ENCODE results near the gene TRIM44. TPM values are rescaled to one million over a fixed set of nuclear protein-coding genes. Genes with fewer than 3 reads are reported as not detected.

TRIM44 gene
- polyA plus RNA-seq, 1 donor (not counting 4 experiments of a cell fraction or from before 2014, with no cell fraction given) = 48.3 TPM

DNA sequence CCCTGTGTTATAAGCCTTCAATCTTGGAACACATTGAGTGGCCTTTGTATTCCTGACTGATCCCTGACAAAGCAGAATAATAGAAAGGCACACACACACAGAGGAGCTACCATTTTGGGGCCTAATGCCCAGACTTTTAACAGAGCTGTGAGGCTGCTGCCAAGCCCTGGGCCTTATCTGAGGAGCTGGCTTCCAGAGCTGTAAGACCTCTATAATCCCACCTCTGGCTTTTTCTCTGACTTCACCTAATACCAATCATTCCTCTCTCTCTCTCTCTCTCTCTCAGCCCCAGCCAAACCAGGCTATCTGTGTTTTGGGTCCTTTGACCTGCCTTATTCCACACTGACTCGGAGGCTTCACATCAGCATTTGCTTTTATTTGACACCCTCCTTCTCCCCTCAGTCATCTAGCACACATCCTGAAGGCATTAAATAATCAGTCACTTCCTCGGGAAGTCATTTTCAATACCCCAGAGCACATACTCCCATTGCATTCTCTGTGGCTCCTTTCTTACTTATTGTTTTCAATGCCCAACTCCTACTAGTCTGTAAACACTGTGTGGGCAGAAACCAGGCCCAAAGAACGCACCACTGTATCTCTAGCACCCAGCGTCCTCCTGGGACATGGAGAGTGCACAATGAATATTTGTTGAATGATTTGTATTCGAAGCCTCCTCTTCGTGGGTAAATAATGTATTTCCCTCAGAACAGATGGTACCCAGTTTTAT, 21.2 kb upstream of the TRIM44 start:
- no peak for DNase-seq (ENCODE audit: low read depth, low spot score)
- dilution Hi-C loops (cut with MboI; ENCODE audit: extremely low pct_ligation_motif_present, low sequenced_read_pairs) = no loop called here

DNA sequence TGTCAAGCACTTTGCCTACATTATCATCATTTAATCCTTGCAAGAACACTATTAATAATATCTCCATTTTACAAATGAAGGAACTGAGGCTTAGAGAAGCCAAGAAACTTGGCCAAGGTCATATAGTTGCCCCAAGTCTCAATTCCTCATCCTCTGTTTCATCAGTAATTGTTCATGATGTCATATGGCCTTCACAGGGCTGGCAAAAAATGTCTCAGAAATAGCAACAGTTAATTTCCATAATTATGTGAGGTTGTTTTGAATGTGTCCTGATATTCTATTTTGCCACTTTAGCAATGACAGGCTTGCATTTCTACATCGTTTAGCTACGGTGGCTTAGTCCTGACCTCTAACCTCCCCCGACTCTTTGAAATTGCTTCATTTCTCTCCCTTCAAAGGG, 20.6 kb upstream of the TRIM44 start:
- dilution Hi-C loops (cut with MboI; ENCODE audit: extremely low pct_ligation_motif_present, low sequenced_read_pairs) = no loop called here
- FAIRE-seq (no peak), DNase-seq (ENCODE audit: low read depth, low spot score) (no peak)
- Histone ChIP-seq H3K9me1 (ENCODE audit: control insufficient read depth, extremely low read depth, insufficient read depth, low read length) (no peaks in the 10 kb centered on the region), H4K20me1 (ENCODE audit: control insufficient read depth, extremely low read depth, insufficient read depth, low read length) (no peaks in the 10 kb centered on the region), H3K4me3 (ENCODE audit: control insufficient read depth in 2 of 3, extremely low read depth in 1 of 3, insufficient read depth in 2 of 3, low read depth in 1 of 3, low read length in 3 of 3) (no peak overlapping the region), H3K79me2 (ENCODE audit: control insufficient read depth, insufficient read depth, low read length) (no peaks in the 10 kb centered on the region), H3K4me2 (ENCODE audit: control insufficient read depth, extremely low read depth, insufficient read depth, low read depth, low read length) (no peak overlapping the region), H3K27me3 (ENCODE audit: control insufficient read depth, extremely low read depth, insufficient read depth, low read length) (no peaks in the 10 kb centered on the region), H3K9me3 (ENCODE audit: control insufficient read depth, low read depth, low read length) (no peaks in the 10 kb centered on the region), H3K36me3 (ENCODE audit: control insufficient read depth in 2 of 2, extremely low read depth in 1 of 2, insufficient read depth in 2 of 2, low read length in 2 of 2) (no peaks in the 10 kb centered on the region), H3K9ac (ENCODE audit: control insufficient read depth, extremely low read depth, insufficient read depth, low read length) (no peak overlapping the region), H3K27ac (ENCODE audit: control insufficient read depth, insufficient read depth, low read length) (no peak overlapping the region), H3K4me1 (ENCODE audit: control insufficient read depth, extremely low read depth, insufficient read depth, low read length) (peaks cover 4% of the 10 kb centered on the region), H2AFZ (ENCODE audit: control insufficient read depth, low read length) (no peak overlapping the region)
- TF ChIP-seq, protein P1, sequence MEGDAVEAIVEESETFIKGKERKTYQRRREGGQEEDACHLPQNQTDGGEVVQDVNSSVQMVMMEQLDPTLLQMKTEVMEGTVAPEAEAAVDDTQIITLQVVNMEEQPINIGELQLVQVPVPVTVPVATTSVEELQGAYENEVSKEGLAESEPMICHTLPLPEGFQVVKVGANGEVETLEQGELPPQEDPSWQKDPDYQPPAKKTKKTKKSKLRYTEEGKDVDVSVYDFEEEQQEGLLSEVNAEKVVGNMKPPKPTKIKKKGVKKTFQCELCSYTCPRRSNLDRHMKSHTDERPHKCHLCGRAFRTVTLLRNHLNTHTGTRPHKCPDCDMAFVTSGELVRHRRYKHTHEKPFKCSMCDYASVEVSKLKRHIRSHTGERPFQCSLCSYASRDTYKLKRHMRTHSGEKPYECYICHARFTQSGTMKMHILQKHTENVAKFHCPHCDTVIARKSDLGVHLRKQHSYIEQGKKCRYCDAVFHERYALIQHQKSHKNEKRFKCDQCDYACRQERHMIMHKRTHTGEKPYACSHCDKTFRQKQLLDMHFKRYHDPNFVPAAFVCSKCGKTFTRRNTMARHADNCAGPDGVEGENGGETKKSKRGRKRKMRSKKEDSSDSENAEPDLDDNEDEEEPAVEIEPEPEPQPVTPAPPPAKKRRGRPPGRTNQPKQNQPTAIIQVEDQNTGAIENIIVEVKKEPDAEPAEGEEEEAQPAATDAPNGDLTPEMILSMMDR (optimal IDR thresholded peaks at IDR 0.05 in 1 of 3, IDR thresholded peaks at IDR 0.05 in 1 of 3, conservative IDR thresholded peaks at IDR 0.05 in 1 of 3; ENCODE audit: extremely low read depth in 1 of 3, insufficient read depth in 2 of 3, low read length in 3 of 3) = no peak
- TF ChIP-seq EZH2 (IDR thresholded peaks at IDR 0.05; ENCODE audit: low read length) = no peak

More for the DNA sequence above, 21.2 kb upstream of the TRIM44 start:
- H3K9me3 ChIP-seq (ENCODE audit: control insufficient read depth, low read depth, low read length) = no peaks in the 10 kb centered on the region
- FAIRE-seq = no peak
- no peak overlapping the region for H3K9ac ChIP-seq (ENCODE audit: control insufficient read depth, extremely low read depth, insufficient read depth, low read length)
- no peak overlapping the region for H3K27ac ChIP-seq (ENCODE audit: control insufficient read depth, insufficient read depth, low read length)
- no peaks in the 10 kb centered on the region for H4K20me1 ChIP-seq (ENCODE audit: control insufficient read depth, extremely low read depth, insufficient read depth, low read length)
- H3K4me1 ChIP-seq (ENCODE audit: control insufficient read depth, extremely low read depth, insufficient read depth, low read length) = peaks cover 4% of the 10 kb centered on the region
- H2AFZ ChIP-seq (ENCODE audit: control insufficient read depth, low read length) = no peak overlapping the region
- H3K36me3 ChIP-seq (ENCODE audit: control insufficient read depth in 2 of 2, extremely low read depth in 1 of 2, insufficient read depth in 2 of 2, low read length in 2 of 2) = no peaks in the 10 kb centered on the region
- H3K9me1 ChIP-seq (ENCODE audit: control insufficient read depth, extremely low read depth, insufficient read depth, low read length) = no peaks in the 10 kb centered on the region
- H3K4me3 ChIP-seq (ENCODE audit: control insufficient read depth in 2 of 3, extremely low read depth in 1 of 3, insufficient read depth in 2 of 3, low read depth in 1 of 3, low read length in 3 of 3) = no peak overlapping the region
- TF ChIP-seq, protein P1 (optimal IDR thresholded peaks at IDR 0.05 in 1 of 3, IDR thresholded peaks at IDR 0.05 in 1 of 3, conservative IDR thresholded peaks at IDR 0.05 in 1 of 3; ENCODE audit: extremely low read depth in 1 of 3, insufficient read depth in 2 of 3, low read length in 3 of 3) = no peak
- H3K79me2 ChIP-seq (ENCODE audit: control insufficient read depth, insufficient read depth, low read length) = no peaks in the 10 kb centered on the region
- no peak overlapping the region for H3K4me2 ChIP-seq (ENCODE audit: control insufficient read depth, extremely low read depth, insufficient read depth, low read depth, low read length)
- no peaks in the 10 kb centered on the region for H3K27me3 ChIP-seq (ENCODE audit: control insufficient read depth, extremely low read depth, insufficient read depth, low read length)
